Tibial nerve (tissue), 4 donors: Measurements from ENCODE around the gene NAGLU.

Experiments
- EP300 ChIP-seq, 2 donors: sonication (generic); formaldehyde crosslinking; IDR thresholded peaks; one replicate each; pipeline ENCODE4 v1.6.1; 2017; ENCODE audit warnings: antibody characterized with exemption in 2 of 2, mild to moderate bottlenecking in 1 of 2
- POLR2A ChIP-seq, 2 donors: fragments of 450-650 bp; IDR thresholded peaks; one replicate each; pipeline ENCODE4 v1.6.1; 2017; ENCODE audit warnings: antibody characterized with exemption in 2 of 2, mild to moderate bottlenecking in 2 of 2, moderate library complexity in 2 of 2
- TF ChIP-seq, protein P1 (sequence below), 5 experiments: fragments of 200-600 bp in 3 of 5; fragments of 450-650 bp in 2 of 5; sonication (generic) in 3 of 5; IDR thresholded peaks; one replicate each; pipeline ENCODE4 v1.5.1; 2016 to 2019; ENCODE audit warnings: antibody characterized with exemption in 5 of 5, mild to moderate bottlenecking in 3 of 5, moderate library complexity in 2 of 5

DNA sequence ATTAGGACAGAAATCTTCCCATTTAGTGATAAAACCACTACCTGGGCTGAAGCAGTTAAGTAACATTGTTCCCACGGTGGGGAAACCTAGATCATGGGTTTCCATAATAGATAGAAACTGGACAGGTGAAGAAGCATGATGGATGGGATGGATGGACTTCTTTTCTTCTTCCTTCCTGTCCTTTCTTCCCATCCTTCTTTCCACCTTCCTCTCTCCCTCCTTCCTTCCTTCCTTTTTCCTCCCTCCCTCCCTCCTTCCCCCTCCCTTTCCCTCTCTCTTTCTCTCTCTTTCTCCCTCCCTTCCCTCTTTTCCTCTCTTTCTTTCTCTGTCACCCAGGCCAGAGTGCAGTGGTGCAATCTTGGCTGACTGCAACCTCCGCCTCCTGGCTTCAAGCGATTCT is 38.4 kb downstream of the NAGLU start:
- TF ChIP-seq, protein P1, sequence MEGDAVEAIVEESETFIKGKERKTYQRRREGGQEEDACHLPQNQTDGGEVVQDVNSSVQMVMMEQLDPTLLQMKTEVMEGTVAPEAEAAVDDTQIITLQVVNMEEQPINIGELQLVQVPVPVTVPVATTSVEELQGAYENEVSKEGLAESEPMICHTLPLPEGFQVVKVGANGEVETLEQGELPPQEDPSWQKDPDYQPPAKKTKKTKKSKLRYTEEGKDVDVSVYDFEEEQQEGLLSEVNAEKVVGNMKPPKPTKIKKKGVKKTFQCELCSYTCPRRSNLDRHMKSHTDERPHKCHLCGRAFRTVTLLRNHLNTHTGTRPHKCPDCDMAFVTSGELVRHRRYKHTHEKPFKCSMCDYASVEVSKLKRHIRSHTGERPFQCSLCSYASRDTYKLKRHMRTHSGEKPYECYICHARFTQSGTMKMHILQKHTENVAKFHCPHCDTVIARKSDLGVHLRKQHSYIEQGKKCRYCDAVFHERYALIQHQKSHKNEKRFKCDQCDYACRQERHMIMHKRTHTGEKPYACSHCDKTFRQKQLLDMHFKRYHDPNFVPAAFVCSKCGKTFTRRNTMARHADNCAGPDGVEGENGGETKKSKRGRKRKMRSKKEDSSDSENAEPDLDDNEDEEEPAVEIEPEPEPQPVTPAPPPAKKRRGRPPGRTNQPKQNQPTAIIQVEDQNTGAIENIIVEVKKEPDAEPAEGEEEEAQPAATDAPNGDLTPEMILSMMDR (IDR thresholded peaks at IDR 0.05) = no peak
- TF ChIP-seq POLR2A (IDR thresholded peaks at IDR 0.05) = no peak
- no peak for TF ChIP-seq EP300 (IDR thresholded peaks at IDR 0.05)
